HG03196 (cell line): ENCODE results near the gene QPCTL.
"Not testable (repeated sequence)": the region's sequence is repeated elsewhere in the genome, so short reads cannot be mapped to it uniquely, and the experiment has no call there.

Source experiments
- ATAC-seq: cut with Tn5 transposase; IDR thresholded peaks from one replicate; pipeline ENCODE4 v1.9.1; 2021; ENCODE audit not compliant: unreplicated experiment

Gene QPCTL

GRCh38 chr19:45674946-45675345 lies 17.5 kb upstream of the QPCTL start:
- no peak for ATAC-seq

GRCh38 chr19:45676851-45677263 lies 15.6 kb upstream of the QPCTL start:
- ATAC-seq, result no peak

- ATAC-seq, result no peak
These were observed 14.9 kb upstream of the QPCTL start for GRCh38 chr19:45677351-45678230.

- peak; percentile 75 for ATAC-seq
These were observed 11.0 kb upstream of the QPCTL start for GRCh38 chr19:45681391-45682015.

- ATAC-seq, result no peak
These were observed 10.3 kb upstream of the QPCTL start for GRCh38 chr19:45682117-45682516.

- no peak for ATAC-seq
These were observed 9.6 kb upstream of the QPCTL start for GRCh38 chr19:45682908-45683307.

- not testable (repeated sequence) for ATAC-seq
These were observed 7.4 kb upstream of the QPCTL start for GRCh38 chr19:45685045-45685444.

- no peak for ATAC-seq
These were observed 4.9 kb upstream of the QPCTL start for GRCh38 chr19:45687599-45687998.

GRCh38 chr19:45691516-45692186 lies 815 bp upstream of the QPCTL start, which contains the start of gene SNRPD2:
TSS of gene SNRPD2 (minus strand) at chr19:45691953. CDS start at chr19:45691888, 65 bp downstream.
- peak; percentile 54 for ATAC-seq

- ATAC-seq, result no peak
These were observed 781 bp downstream of the QPCTL start for GRCh38 chr19:45693106-45693788.

GRCh38 chr19:45701676-45702075 lies 9.2 kb downstream of the QPCTL start:
- ATAC-seq, result no peak

- no peak for ATAC-seq
These were observed 12.6 kb downstream of the QPCTL start for GRCh38 chr19:45705115-45705514.

- no peak for ATAC-seq
These were observed 13.4 kb downstream of the QPCTL start for GRCh38 chr19:45705710-45706415.

GRCh38 chr19:45710356-45711130 lies 18.1 kb downstream of the QPCTL start:
- no peak for ATAC-seq

- no peak for ATAC-seq
These were observed 19.6 kb downstream of the QPCTL start for GRCh38 chr19:45711851-45712698.

- ATAC-seq, result no peak
These were observed 20.2 kb downstream of the QPCTL start for GRCh38 chr19:45712699-45713067.

GRCh38 chr19:45713141-45713540 lies 20.7 kb downstream of the QPCTL start:
- ATAC-seq, result no peak

- ATAC-seq, result no peak
These were observed 22.7 kb downstream of the QPCTL start for GRCh38 chr19:45715139-45715538.
